DMS114 treated with DMSO at 0.1 percent for 48 hours (cell line): Measurements from ENCODE around the gene WDR55.
"Not testable (repeated sequence)": the region's sequence is repeated elsewhere in the genome, so short reads cannot be mapped to it uniquely, and the experiment has no call there.

Source experiments
- DNase-seq: peaks from one replicate; lab custom pipeline; 2025; ENCODE audit not compliant: unreplicated experiment; lab: John Stamatoyannopoulos, UW

Gene WDR55, protein sequence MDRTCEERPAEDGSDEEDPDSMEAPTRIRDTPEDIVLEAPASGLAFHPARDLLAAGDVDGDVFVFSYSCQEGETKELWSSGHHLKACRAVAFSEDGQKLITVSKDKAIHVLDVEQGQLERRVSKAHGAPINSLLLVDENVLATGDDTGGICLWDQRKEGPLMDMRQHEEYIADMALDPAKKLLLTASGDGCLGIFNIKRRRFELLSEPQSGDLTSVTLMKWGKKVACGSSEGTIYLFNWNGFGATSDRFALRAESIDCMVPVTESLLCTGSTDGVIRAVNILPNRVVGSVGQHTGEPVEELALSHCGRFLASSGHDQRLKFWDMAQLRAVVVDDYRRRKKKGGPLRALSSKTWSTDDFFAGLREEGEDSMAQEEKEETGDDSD

GRCh38 chr5:140664359-140665119 lies at the start of gene WDR55:
Gene WDR55, plus strand, starts transcription at chr5:140664904. Its CDS starts 9 bp downstream, at chr5:140664913.
- DNase-seq = peak; percentile 93

DNA sequence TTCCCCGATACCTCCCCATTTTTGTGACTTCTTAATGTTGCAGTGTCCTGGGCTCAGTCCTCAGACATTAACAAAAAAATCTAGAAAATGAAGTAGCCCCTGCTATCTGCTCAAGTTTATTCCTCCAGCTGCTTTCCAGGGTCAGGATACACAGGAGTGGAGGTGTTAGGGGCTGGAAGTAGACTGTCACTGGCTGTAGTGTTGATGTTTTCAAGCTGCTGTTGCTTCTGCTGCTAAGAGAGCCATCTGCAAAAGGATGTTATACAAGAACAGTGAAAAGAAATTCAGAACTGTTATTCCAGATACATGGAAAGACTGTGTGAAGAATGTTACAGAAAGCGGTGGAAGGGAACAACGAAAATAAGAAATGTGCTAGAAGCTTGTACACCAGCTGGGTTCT lies 42.4 kb upstream of the WDR55 start:
- DNase-seq = no peak

- DNase-seq = not testable (repeated sequence)
Observed at GRCh38 chr5:140623061-140623460, 41.6 kb upstream of the WDR55 start.

- DNase-seq = not testable (repeated sequence)
Observed at GRCh38 chr5:140624886-140625285, 39.8 kb upstream of the WDR55 start.

DNA sequence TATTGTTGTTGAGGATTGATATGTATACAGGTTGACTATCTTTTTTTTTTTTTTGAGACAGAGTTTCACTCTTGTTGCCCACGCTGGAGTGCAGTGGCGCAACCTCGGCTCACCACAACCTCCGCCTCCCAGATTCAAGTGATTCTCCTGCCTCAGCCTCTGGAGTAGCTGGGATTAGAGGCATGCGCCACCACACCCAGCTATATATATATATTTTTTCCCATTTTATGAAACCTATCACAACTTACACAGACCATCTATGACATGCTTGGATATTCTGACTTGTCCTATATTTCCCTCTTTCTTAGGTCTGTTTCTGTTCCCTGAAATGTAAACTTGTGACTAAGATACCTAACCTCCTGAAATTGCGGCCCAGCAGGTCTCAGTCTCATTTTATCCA lies 36.7 kb upstream of the WDR55 start:
- no peak for DNase-seq

DNA sequence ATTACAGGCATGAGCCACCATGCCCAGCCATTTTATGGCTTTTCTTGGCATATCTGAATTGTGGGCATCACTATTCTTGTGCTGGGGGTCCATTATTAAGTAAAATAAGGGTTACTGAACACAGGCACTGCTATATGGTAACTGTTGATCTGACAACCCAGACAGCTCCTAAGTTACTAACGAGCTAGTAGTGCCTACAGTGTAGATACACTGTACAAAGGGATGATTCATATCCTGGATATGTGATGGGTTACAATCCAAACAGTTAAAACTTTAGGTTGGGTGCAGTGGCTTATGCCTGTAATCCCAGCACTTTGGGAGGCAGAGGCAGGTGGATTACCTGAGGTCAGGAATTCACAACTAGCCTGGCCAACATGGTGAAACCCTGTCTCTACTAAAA lies 36.0 kb upstream of the WDR55 start:
- DNase-seq = no peak

GRCh38 chr5:140630292-140631035 lies 34.2 kb upstream of the WDR55 start:
- no peak for DNase-seq

DNA sequence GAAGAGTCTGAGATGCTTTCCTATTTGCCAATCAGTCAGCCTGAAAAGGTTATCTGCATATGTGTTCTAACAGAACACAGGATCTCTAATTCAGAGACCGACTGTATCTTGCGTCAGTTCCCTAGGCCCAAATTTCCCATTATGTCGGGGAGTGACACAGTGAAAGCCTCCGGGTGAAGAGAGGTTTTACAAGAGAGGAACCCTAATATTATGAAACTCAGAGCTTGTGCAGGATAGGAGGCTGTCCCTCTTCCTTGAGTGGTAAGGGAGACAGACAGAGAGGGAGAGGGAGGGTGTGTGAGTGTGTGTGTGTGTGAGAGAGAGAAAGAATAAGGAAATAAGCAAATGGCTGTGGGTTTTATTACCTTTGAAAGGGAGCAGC lies 33.7 kb upstream of the WDR55 start:
- no peak for DNase-seq

DNA sequence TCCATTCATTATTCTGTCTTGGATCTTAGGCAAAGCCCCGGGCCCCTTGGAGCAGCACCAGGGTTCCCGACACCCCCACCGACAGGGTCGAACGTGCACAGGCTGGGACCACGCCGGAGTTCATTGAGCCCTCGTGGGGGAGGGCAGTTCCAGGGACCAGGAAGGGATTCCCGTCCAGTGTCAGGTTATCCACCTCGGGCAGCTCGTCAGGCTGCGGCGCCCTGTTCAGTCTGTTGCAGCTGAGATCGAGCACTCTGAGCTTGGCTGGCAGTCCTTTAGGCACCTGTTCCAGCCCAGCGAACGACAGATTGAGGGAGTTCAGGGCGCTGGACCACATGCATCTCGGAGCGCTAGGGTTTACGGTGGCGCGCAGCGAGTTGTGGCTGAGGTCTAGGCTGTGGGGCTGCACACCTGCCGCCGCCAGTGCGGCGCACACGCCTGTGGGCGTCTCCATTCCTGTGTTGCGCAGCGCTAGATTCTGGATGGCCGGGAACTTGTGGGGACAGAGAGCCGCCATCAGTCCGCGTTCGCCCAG lies 32.8 kb upstream of the WDR55 start:
- DNase-seq = no peak

DNA sequence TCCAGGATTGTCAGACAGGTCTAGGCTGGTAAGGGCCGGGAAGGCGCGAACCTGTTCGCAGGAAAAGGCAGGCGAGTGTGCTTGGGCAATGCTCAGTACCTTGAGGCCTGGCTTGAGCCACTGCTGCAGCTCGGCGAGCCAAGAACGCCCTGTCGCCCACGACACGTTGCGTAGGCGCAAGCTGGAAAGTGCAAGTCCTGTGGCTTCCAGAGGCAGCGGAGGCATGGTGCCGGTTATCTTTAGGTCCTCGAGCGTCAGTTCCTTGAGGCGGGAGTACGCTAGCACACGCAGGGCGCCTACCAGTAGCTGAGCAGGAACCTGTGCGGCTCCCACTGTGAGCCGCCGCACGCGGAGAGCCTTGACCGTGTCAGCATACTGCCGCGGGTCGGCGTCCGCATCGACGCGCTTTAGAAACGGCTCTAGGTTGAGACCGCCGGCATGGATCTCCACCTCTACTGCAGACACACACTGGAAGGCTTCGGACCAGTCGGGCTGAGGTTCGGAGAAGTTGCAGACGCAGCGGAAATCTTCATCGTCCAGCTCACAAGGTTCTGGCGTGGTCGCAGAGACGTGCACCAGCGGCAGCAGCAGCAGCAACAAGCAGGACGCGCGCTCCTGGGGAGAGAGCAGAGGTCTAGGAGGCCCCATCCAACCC lies 32.2 kb upstream of the WDR55 start:
- DNase-seq = peak; percentile 72

DNA sequence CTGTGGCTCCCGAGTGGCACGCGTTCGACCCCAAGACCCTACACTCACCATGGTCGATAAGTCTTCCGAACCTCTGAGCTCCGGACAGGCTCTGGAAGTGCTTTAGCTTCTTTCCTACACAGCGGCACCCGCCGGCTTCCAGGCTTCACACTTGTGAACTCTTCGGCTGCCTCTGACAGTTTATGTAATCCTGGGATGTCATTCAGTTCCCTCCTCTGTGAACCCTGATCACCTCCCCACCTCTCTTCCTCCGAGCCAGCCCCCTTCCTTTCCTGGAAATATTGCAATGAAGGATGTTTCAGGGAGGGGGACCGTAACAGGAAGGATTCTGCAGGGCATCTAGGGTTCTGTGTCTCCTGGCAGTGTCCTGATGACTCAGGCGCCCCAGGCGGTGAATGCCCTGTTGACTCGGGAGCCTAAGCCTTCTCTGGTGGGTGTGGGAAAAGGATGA lies 31.7 kb upstream of the WDR55 start, which contains the start of gene CD14:
Gene CD14, minus strand, starts transcription at position 155 of the 451 bp plus-strand sequence. Its CDS starts 104 bp downstream, at position 51.
- no peak for DNase-seq

DNA sequence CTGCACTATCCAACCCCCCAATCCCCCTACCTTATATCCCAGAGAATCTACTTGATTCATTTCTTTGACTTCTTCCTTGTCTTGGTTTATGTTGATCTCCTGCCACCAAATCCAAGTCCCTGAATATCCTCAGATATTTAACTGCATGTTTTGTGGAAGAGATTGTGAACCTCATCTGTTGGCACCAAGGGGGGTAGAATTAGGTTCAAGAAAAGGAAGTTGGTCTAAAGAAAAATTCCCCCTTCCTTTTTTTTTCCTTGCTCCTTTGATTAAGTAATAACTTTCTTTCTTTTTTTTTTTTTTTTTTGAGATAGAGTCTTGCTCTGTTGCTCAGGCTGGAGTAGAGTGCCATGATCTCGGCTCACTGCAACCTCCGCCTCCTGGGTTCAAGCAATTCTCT lies 31.2 kb upstream of the WDR55 start:
- no peak for DNase-seq

- DNase-seq = no peak
Observed at GRCh38 chr5:140634103-140634502, 30.6 kb upstream of the WDR55 start.

DNA sequence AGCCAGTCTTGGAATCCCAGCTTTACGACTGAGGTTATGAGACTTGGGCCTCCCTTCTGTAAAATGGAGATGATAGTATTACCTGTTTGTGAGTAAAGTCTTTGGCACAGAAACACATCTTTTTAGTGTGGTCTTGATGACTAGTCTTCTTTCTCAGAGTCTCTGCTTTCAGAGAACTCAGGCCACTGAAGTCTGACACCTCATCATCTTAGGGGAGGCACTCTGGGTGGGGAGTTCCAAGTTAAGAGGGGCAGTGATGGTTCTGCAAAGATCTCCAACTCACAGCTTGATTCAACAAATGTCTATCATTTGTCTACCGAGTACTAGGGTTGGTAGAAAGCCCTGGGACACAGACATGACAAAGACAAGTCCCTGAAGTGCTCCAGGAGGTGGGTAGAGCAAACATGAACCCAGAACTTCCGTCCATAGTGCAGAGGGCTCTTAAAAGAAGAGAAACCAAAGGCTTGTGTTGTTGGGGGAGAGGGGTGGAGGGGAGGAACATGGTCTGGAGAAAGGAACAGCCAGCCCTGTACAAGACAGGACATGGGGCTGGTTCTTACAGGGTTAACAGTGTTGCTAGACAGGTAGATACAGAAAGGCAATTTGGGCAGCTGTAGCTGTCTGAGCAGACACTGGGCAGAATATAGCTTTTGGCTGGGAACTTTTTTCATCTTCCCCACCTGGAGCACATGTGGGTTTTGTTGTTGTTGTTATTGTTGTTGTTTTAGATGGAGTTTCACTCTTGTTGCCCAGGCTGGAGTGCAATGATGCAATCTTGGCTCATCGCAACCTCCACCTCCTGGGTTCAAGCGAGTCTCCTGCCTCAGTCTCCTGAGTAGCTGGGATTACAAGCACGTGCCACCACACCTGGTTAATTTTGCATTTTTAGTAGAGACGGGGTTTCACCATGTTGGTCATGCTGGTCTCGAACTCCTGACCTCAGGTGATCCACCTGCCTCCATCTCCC lies 29.1 kb upstream of the WDR55 start:
- no peak for DNase-seq

DNA sequence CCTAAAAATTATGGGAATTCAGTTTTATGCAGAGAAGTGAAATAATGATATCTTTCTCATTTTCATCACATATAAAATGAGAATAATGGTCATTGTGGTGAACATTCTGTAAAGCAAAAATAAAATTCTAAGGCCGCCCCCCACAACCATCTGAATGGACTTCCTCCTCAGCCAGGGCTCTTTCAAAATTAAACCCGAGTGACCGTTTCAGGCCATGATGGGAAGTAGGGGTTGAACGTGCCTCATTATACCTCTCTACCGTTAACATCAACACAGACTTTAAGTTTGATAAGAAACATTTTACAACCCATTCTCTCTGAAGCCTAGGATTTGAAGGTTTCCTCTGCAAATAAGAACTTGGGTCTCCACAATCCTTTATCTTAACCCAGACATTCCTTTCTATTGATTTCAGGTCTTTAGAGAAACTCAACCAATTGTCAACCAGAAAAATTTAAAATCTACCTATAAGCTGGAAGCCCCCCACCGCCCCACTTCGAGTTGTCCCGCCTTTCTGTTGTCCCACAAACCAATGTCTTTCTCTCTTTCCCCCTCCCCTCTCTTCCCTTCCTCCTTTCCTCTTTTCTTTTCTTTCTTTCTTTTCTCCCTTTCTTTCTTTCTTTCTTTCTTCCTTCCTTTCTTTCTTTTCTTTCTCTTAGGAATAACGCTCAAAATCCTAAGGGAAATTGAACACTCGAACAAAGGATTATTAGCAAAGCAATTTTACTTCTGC lies 27.2 kb upstream of the WDR55 start:
- DNase-seq = no peak

DNA sequence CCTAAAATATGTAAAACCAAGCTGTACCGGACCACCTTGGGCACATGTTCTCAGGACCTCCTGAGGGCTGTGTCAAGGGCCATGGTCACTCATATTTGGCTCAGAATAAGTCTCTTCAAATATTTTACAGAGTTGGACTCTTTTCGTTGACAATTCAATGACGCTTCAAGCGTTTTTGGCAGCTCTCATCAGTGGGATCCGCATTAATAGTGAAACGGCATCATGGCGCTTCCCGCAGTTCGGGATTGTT lies 25.9 kb upstream of the WDR55 start:
- not testable (repeated sequence) for DNase-seq

- peak; percentile 93 for DNase-seq
Observed at GRCh38 chr5:140639148-140639981, 25.3 kb upstream of the WDR55 start, which contains the start of gene TMCO6. Gene TMCO6, plus strand, starts transcription at chr5:140639451. Its CDS starts 77 bp downstream, at chr5:140639528.

DNA sequence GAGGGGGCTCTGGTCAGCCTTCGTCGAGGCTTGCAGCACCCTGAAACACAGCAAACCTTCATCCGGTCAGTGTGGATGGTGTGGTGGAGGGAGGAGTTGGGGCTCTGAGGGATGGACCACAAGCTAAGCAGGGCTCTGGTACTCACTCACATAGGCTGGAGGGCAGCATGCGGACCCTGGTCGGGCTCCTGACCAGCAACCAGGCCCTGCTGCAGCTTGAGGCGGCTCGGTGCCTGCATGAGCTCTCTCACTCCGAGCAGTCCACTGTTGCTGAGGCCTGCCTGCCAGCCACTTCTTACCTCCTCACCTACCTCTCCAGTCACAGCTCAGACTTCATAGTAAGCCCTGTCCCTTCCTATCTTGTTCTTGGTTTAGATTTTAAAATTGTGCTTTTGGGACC lies 23.0 kb upstream of the WDR55 start:
- no peak for DNase-seq
